Activated T-cell treated with anti-CD3 and anti-CD28 coated beads, Interleukin-2, amount 50 U/mL, for 48 hours (primary cell): ENCODE data around the gene TOR1AIP2.
A peak's percentile ranks its signal among the peaks of the same experiment; 100 is the strongest.

ENCODE experiments used
- DNase-seq, 2 experiments: peaks; one replicate each; pipeline ENCODE4 v3.0.0-alpha.2; 2020

The TOR1AIP2 gene

DNA sequence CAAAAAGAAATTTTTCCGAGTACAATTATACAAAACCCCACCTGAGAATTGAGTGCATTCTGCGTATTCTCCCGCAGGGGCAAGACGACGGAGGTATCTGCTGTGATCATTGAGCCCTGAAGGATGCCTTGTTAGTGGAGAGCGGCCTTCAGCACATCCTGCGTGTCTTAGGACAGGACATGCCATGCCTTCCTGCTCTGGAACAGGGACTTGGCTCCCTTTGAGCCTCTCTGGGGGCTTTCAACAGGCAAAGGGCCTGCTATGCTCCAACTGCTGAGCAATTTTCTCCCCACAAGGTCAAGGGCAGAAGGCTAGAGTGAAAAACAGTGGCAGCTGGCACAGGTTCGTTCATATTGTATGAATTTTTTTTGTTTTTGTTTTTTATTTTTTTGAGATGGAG lies 52.4 kb downstream of the TOR1AIP2 start:
- peak; percentile 3 to 7 for DNase-seq

DNA sequence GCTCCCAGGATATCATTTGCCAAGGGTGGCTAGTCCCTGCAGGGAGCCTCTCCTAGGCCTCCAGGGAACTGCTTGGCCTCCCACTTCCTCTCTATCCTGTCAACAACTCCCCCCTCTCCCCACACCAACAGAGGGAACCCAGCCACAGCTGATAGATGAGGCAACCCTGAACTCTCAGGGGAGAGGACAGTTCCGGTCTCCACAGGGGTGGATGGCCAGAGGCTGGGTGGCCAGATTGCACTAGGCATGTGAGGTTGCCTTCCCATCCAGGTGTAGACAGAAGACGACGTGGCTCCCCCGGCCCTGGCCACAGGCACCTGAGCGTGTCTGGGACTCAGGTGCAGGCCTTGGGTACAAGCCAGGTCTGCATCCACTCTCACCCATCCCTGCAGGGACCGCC lies 53.3 kb downstream of the TOR1AIP2 start:
- peak in 1 of 2 experiments; percentile 10 for DNase-seq

- no peak for DNase-seq
Observed at GRCh38 chr1:179823693-179824092, 53.9 kb downstream of the TOR1AIP2 start.

- no peak for DNase-seq
Observed at GRCh38 chr1:179822065-179822464, 55.5 kb downstream of the TOR1AIP2 start.

DNA sequence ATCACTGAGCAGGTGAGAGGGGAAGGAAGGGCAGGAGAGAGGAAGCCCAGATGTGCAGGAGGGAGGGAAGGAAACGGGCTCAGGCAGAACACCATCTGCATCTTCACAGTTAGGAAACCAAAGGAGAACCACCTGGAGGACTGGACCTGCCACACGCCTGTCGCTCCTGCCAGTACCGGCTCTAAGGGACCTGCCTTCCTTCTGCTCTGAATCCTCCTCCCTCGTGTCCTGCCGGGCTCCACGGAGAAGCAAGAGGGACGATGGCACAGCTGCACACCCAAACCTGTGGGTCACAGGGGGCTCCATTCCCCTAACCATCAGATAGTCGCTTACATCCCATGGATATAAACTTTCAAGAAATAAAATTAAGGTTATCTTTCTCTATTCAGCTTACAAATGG lies 56.1 kb downstream of the TOR1AIP2 start:
- no peak for DNase-seq

- peak in 1 of 2 experiments; percentile 16 for DNase-seq
Observed at GRCh38 chr1:179820226-179820970, 57.2 kb downstream of the TOR1AIP2 start.

GRCh38 chr1:179818743-179819173 lies 58.8 kb downstream of the TOR1AIP2 start:
- no peak for DNase-seq

DNA sequence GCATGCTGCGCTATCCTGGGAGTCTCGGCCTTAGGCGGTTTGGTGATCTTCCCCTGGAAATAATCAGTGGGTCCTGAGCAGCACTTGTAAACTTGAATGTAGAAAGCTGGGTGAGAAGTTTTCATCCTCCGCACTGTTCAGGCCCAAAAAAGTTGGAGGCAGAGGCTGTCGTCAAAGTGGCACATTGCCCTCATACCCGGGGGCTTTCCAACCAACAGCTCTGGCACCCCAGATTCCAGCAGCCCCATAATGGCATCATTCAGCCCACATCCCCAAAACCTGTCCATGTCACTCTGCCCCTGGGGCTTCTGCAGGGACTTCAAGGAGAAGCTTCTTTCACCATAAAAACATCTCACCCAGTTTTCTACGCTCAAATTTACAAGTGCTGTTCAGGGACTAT lies 59.3 kb downstream of the TOR1AIP2 start:
- DNase-seq: no peak

GRCh38 chr1:179817789-179818188 lies 59.8 kb downstream of the TOR1AIP2 start:
- DNase-seq: no peak

GRCh38 chr1:179817056-179817455 lies 60.5 kb downstream of the TOR1AIP2 start:
- no peak for DNase-seq

DNA sequence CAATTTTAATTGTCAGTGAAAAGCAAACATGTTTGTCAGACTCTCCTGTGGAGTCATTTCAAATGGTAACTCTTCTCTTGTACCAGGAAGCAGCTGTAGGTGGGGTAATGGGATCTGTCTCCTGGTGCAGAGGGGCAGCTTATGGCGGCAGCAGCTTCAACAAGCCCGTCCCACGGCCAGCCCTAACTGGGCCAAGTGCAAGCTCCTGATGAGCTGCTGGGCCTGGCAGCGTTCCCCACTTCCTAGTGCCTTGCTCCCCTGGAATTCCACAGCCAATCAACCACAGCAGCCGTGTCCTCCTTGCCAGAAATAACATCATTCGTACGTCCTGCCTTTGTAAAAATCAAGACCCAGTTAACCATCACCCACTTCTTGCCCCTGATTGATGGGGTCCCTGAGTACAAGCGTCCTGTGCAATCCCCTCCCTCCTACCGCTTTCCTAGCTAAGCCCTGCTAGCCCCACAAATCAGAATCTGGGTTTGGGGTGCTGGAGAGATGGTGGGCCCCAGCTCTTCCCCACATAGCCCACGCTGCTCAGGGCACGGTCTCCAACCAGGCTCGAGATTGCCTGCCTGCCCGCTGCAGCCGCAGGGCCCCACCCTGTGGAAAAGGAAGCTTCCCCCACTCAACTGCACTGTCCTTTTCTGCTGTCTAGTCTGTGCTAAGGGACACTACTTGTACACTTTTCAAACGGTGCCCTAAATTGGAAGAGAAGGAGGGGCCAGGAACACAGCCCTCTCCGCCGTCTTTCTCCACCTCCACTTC lies 61.2 kb downstream of the TOR1AIP2 start:
- DNase-seq: no peak

GRCh38 chr1:179815641-179816040 lies 62.0 kb downstream of the TOR1AIP2 start:
- DNase-seq: no peak

GRCh38 chr1:179814546-179814838 lies 63.1 kb downstream of the TOR1AIP2 start:
- no peak for DNase-seq

- DNase-seq: no peak
Observed at GRCh38 chr1:179813626-179814545, 63.7 kb downstream of the TOR1AIP2 start.

- no peak for DNase-seq
Observed at GRCh38 chr1:179812501-179813292, 64.9 kb downstream of the TOR1AIP2 start.

DNA sequence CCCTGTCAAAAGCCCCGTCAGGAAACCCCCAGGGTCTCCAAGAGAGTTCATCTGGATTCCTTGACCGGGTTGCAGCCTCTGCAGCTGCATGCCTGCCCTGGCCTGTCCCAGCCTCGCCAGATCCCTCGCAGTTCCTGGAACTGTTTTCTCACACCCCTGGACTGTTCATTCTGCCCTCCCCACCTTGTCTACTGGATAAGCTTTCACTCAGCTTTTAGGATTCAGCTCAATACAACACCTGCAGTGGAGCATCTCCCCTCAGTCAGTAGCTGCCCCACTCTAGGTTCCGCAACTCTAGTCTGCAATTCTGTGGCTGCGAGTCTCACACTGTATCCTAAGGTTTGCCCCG lies 67.3 kb downstream of the TOR1AIP2 start:
- no peak for DNase-seq

- peak; percentile 67 to 70 for DNase-seq
Observed at GRCh38 chr1:179809506-179810366, 67.9 kb downstream of the TOR1AIP2 start.

DNA sequence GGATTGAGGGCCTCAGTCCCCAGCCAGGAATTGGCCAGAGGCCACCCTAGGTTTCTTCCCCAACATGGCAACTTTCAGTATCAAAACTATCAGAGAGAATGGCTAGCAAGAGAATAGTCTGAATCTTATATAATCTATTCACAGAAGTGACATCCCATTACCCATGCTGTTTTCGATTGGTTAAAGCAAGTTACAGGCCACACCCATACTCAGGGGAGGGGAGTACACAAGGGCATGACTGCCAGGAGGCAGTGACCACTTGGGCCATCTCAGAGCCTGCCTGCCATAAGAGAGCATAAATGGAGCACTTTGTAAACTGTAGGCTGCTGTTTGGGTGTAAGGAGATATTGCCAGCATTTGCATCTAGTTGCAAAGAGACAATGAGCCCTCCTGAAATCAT lies 69.1 kb downstream of the TOR1AIP2 start:
- DNase-seq: no peak

DNA sequence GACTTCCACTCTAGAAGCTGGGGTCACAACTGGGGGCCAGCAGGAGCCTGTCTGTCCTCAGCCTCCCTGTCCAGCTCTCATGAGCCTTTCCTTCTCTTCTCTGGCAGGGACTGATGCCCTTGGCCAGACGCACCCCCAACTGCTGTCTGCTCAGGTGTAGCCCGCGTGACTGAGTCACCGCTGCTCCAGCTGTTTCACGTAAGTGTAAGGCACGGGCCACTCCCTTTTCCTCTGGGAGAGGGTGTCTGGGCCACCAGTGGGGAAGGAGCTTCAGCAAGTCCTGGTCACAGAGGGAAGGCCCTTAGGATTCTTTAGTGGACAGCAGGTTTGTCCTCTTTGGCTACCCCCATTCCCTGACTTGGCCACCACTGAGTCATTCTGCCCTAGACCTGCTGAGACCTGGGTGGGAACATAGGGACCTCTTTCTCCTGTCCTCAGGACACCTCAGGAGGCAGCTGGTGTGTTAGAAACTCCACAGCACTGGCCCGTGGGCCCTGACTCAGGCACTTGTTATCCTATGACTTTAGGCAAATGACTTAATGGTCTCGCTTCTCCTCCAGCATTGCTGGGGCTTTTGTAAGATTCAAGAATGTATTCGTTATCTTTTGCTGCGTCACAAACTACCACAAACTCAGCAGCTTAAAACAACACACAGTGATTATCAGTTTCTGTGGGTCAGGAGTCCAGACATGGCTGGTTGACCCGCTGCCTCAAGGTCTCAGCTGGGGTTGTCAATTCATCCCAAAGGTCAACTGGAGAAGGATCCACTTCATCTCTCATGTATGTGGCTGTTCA lies 69.7 kb downstream of the TOR1AIP2 start:
- no peak for DNase-seq

- no peak for DNase-seq
Observed at GRCh38 chr1:179807291-179807690, 70.3 kb downstream of the TOR1AIP2 start.

DNA sequence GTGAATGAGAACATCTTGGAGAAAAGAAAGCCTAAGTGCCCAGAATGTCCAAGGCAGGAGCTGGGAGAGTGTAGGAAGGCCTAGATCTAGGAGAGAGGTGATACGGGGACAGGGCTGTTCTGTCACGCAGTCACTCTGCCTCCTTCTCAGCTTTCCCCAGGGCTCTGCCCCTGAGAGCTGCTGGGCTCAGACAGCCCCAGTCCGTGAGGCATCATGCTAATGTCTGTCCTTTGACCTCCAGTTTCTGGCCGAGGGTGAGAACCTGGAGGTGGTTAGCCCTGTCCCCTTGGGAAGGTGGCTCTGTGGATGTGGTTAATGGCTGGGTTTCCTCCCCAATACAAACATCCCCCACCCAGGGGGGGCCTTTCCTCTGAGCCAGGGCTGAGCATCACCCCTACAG lies 71.3 kb downstream of the TOR1AIP2 start:
- DNase-seq: no peak
